GM12875 (cell line): ENCODE results near the gene ROMO1.
"Not testable (repeated sequence)": the region's sequence is repeated elsewhere in the genome, so short reads cannot be mapped to it uniquely, and the experiment has no call there.

Experiments
- H3K4me3 ChIP-seq: one replicate; pipeline ENCODE4 v1.5.1; 2011; ENCODE audit warnings: low read depth, low read length, control low read depth
- TF ChIP-seq, protein P1 (sequence below): IDR thresholded peaks from 2 replicates; pipeline ENCODE4 v1.5.1; 2011; ENCODE audit warnings: low read depth, mild to moderate bottlenecking, control low read depth, inconsistent platforms, low read length, moderate library complexity, borderline replicate concordance; ENCODE audit not compliant: insufficient read depth

ROMO1 gene

DNA sequence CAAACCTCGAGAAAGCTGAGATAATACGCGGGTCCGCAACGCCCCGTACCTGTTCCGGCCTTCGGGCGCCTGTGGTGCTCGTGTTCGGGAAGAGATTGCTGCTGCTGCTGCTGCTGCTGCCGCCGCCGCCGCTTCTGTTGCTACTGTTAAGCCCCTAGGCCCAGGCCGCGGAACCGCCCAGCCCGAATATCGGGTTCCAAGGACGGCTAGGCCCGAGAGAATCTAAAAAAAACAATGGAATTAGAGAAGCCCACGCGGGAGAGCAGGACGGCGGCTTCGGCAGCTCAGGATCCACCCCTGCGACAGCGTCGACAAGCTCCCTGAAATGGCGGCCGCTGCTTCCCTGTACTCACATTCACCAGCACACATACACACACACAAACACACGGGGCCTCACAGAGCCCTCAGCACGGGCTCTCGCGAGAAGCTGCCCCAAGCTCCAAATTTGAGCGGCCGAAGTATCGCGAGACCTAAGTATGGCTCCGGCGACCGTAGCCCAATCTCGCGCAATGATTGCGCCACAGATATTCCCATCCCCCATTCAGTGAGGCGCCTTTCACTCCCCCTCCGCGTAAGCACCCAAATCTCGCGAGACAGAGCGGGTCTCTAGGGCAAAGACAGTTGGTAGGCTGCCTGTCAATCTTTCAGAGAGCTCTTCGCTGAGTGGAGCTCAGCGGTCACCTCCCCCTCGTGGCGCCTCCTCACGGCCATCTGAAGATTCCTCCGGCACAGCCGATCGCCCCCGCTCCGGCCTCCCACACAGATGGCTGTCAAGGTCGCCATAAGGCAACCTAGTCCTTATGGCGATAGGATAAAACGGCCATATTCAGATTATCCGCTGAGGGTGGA, 42.9 kb downstream of the ROMO1 start, which contains the start of gene RBM39:
Gene RBM39, minus strand, starts transcription at position 369 of the 849 bp plus-strand sequence. CDS start 1,386 bp downstream, outside the sequence.
- TF ChIP-seq, protein P1, sequence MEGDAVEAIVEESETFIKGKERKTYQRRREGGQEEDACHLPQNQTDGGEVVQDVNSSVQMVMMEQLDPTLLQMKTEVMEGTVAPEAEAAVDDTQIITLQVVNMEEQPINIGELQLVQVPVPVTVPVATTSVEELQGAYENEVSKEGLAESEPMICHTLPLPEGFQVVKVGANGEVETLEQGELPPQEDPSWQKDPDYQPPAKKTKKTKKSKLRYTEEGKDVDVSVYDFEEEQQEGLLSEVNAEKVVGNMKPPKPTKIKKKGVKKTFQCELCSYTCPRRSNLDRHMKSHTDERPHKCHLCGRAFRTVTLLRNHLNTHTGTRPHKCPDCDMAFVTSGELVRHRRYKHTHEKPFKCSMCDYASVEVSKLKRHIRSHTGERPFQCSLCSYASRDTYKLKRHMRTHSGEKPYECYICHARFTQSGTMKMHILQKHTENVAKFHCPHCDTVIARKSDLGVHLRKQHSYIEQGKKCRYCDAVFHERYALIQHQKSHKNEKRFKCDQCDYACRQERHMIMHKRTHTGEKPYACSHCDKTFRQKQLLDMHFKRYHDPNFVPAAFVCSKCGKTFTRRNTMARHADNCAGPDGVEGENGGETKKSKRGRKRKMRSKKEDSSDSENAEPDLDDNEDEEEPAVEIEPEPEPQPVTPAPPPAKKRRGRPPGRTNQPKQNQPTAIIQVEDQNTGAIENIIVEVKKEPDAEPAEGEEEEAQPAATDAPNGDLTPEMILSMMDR: 0 out of 2 replicates have a peak, but pooled peaks have one; percentile 16
- peak within 1 kb of the TSS; percentile 55 for H3K4me3 ChIP-seq

GRCh38 chr20:35742741-35743523, 43.7 kb downstream of the ROMO1 start:
- peak overlapping the region; percentile 49 for H3K4me3 ChIP-seq
- TF ChIP-seq, protein P1: no peak

- H3K4me3 ChIP-seq: no peak overlapping the region
Observed at GRCh38 chr20:35743693-35744491, 44.7 kb downstream of the ROMO1 start.

DNA sequence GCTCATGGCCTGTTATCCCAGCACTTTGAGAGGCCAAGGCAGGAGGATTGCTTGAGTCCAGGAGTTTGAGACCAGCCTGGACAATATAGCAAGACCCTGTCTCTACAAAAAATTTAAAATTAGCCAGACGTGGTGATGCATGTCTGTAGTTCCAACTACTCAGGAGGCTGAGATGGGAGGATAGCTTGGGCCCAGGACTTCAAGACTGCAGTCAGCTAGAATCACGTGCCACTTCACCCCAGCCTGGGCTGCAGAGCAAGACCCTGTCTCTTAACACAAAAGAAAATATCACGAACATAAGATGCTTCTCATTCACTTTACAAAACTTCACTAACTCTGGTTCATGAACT, 45.3 kb downstream of the ROMO1 start:
- H3K4me3 ChIP-seq: not testable (repeated sequence)

More at GRCh38 chr20:35743693-35744491, 44.7 kb downstream of the ROMO1 start:
- TF ChIP-seq, protein P1: no peak
